NB4 (cell line): Measurements from ENCODE around the gene UBFD1.

Experiments
- CTCF ChIP-seq: IDR thresholded peaks from one replicate; pipeline ENCODE4 v1.5.1; 2012; ENCODE audit warnings: low read depth, low read length
- POLR2A ChIP-seq: IDR thresholded peaks from 2 replicates; pipeline ENCODE4 v1.6.1; 2011; ENCODE audit warnings: mild to moderate bottlenecking; ENCODE audit not compliant: insufficient read length; ENCODE audit errors: extremely low read depth

GRCh38 chr16:23509441-23509754 is 48.1 kb upstream of the UBFD1 start:
- TF ChIP-seq POLR2A (no peak), CTCF (no peak)
